Measurements from ENCODE around the gene YPEL1. TPM values are rescaled to one million over a fixed set of nuclear protein-coding genes. Genes with fewer than 3 reads are reported as not detected.
"Not testable (repeated sequence)": the region's sequence is repeated elsewhere in the genome, so short reads cannot be mapped to it uniquely, and the experiment has no call there.

Gene YPEL1
- total RNA-seq, 1 donor from 2014 or later = 9.1 TPM

DNA sequence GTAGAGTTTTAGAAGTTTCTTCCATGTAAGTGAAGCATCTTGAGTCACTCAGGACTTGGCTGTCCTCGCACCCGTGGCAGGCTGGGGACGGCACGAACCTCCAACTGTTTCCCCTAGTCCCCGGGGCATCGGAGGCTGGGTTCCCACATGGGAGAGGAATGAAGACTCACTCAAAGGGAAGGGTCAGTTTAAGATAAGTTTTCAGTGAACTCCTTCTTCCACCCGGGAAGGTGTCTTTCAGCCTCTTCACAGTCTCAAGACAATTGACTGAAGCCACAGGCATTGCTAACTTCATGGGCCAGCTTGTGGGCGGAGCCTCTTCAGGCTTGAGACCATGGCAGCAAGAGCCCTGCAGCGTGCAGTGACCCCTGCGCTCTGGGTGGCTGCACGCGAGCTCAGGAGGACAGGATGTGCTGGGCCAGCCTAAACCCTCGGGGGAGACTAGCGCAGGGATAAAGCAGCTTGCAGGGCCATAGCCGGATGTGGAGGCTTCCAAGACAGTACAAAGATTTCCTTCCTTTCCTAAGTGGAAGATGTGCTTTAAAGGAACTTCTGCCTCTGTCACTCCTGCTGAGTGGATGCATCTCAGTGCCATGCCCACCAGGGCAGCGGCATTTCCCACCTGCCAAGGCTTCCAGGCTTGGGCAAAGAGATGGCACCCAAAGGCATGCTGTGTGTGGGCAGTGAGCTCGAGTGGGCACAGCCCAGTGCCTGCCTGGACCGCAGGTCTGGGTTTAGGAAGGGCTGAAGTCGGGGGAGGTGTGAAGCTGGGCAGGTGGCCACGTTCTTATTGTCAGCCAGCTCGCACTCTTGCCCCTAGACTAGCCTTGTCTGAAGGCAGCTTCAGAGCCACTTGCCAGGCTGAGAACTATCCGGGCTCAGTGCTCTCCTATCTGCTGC lies 36.9 kb downstream of the YPEL1 start:
- DNase-seq = peak; percentile 30

DNA sequence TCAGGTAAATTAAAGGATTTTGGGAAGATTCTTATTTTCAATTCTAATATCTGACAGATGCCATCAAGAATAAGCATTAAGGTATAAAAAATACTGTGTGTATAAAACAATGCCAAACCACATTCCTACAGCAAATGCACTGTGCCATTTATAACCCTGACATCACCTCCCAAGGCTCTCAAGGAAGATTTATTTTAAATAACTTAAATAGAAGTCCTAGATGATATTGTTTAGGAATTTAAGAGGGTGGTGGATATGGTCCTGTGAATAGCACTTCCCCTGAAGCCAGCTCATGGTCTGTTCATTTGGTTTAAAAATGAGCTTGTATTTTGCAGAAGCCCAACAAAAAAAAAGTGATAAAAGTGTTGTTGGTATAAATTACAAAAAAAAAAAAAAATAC lies 37.7 kb downstream of the YPEL1 start:
- no peak for DNase-seq

DNA sequence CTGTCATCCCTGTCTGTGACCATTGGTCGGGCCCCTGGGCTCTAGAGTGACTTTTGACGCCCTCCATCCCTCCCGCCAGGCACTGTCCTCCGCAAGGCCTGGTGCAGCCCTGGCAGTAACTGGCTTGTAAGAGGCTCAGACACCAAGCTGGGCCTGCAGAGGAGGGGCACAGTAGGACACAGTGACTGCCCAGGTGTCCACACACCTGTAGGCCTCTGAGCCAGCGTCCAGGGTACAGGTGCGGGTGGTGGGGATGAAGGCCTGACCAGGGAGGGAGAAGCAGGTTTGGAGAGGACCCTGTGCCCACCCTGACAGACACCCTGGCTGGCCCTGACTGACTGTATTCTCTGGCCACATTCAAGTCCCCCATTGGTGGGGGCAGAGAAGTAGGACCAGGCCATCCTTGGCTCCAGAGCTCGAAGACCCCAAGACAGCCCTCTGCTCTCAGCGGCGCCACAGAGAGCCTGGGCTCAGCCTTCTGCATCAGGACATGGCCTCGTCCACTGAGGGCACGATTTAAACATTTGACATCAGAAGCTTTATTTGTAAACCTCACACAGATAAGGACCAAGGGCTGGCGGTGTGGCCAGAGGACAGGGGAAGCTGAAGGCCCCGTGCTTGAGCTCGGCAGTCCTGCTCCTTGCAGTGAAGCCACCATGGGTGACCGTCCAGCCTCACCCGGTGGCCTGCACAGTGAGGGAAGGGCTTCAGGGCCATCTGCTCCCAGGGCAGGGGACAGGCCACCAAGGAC lies 38.4 kb downstream of the YPEL1 start:
- DNase-seq = no peak

DNA sequence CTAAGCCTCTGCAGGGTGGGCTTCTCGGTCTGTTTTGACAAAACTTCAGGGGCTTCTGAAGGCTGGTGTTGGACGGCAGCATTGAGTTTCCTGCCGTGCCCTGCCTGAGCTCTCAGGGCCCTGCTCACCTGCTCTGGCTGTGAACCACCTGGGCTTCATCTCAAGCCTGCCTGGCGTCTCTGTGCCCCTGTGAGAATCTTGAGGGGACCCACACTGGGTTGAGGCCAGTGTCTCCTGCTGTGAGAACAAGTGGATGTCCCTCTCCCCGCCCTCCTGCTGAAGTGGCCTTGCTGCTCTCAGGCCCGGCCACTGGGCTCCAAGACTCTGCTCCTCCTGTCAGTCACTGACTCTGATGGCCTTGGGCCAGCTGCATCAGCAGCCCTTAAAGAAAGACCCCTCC lies 39.5 kb downstream of the YPEL1 start:
- DNase-seq = no peak

DNA sequence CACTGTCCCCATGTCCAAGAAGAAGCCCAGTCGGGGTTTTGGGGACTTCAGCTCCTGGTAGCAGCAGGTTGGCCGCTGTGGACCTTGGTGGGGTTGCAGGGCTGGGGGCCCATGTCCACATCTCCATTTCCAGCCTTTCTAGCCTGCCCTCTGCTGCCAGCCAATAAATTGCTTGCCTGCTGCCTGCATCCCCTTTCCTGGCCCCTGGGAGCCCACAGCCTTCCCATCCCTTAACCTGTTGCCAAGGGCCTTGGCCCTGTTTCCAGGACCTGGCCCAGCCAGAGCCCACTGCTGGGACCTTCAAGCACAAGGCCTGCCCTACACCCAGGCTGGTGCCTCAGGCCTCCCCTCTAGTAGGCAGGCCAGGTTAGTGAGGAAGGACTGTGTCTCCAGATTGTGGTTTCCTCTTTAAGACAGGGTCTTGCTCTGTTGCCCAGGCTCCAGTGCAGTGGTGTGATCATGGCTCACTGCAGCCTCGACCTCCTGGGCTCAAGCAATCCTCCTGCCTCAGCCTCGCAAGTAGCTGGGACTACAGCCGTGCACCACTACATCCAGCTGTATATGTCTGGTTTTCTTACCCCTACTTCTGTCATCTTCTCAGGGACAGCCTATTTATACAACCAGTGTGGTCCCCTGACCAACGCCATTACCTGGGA lies 40.0 kb downstream of the YPEL1 start:
- no peak for DNase-seq

DNA sequence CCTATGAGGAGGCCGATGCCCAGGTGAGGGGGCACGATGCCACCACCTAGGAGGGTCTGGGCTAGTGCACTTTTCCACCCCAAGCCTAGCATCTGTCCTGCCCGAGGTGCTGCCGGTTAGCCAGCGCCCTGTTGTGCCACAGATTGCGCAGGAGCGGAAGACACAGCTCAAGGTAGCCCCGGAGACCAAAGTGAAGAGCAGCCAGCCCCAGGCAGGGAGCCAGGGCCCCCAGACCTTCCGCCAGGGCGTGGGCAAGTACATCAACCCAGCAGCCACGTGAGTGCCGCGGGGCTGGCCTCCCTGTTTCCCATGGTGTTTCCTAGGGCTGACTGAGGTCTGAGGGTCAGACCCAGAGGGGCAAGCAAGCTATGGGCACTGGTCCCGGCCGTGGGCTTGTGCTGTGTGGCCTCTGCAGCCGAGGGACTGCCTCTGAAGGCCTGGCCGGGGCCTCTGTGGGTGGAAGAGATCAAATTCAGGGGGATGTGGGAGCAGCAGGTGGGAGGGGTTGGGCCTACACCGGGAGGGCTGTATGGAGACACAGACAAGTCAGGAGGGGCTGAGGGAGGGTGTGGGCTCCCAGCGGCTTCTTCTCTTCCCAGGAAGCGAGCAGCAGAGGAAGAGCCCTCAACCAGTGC lies 40.7 kb downstream of the YPEL1 start:
- DNase-seq = no peak

DNA sequence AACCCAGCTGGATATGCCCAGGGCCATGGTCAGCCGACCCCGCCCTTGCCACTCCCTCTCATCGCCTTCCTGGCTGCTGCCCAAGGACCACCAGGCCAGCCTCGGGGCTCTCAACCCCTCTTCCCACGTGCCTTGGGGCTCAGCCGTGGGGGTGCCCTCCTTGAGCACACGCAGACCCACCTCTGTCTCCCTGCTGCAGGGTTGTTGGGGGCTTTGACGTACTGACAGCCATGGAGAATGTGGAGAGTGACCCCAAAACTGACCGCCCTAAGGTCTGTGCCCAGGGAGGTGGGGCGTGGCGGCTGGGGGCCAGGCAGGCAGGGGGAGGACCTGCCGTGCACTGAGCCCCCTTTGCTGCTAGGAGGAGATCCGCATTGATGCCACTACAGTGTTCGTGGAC lies 41.2 kb downstream of the YPEL1 start:
- DNase-seq = no peak

DNA sequence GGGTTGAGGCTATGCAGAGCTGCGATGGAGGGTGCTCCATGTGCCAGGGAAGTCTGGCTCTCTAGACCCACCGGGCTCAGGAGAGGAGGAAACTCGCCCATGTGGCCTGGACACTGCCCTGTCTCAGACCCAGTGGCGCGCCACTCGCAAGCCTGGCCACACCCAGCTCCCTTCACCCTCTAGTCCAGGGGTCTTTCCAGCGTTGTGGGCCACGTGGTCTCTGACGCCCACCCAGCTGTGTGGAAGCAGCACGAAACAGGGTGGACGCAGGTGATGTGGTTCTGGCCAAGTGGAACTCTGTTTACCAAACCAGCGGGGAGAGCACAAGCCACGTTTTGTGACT lies 41.6 kb downstream of the YPEL1 start:
- no peak for DNase-seq

DNA sequence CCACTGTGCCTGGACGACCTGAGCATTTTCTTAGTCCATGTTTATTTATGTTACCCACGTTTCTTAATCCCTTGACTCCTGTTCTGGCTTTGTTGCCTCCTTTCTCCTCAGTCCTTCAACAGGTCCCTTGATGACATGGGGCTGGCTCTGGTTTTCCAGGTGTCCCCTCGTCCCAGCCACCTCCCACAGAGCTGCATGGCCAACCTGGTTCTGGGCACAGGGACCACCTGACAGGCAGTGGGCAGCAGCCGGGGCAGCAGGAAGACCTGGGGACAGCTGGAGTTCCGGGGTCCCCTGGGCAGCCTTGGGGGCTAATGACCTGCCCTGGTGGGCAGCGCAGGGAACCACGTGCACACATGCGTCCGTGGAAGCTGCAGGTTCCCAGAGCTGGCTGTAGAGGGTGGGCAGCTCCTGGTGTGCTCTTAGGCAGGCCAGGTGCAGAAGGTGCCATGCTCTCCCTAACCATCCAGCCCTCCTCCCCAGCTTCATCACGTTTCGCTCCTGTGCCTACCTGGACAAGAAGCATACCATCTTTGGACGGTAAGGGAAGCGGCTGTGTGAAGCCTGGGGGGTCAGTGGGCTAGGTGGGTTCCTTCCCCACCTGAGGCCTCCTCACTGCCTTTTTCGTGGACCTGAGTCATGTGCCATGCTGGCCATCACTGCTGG lies 42.1 kb downstream of the YPEL1 start:
- DNase-seq = no peak

DNA sequence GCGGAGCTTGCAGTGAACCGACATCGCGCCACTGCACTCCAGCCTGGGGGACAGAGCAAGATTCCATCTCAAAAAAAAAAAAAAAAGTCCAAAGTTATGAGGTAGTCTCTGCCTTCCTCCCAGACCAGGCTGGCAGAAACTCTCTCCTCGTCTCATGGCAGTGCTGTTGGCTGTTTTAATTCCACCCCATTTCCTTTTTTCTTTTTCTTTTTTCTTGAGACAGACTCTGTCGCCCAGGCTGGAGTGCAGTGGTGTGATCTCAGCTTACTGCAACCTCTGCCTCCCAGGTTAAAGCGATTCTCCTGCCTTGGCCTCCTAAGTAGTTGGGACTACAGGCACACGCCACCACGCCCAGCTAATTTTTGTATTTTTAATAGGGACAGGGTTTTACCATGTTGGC lies 42.7 kb downstream of the YPEL1 start:
- DNase-seq = not testable (repeated sequence)

DNA sequence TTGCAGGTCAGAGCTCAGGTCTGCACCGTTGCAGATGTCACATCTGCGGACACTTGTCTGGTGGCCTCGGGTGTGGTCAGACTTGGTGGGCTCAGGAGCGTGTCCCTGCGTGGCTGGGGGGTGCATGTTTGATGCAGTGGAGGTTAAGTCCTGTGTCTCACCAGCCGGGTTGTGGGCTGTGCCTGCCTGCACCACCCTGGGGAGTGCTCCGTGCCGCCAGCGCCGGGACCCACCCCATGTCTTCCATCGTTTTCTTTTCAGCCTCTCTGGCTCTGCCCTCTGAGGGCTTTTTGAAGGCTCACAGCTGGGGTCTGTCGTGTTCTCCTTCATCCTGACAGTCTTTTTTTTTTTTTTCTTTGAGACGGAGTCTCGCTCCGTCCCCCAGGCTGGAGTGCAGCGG lies 43.8 kb downstream of the YPEL1 start:
- DNase-seq = no peak

DNA sequence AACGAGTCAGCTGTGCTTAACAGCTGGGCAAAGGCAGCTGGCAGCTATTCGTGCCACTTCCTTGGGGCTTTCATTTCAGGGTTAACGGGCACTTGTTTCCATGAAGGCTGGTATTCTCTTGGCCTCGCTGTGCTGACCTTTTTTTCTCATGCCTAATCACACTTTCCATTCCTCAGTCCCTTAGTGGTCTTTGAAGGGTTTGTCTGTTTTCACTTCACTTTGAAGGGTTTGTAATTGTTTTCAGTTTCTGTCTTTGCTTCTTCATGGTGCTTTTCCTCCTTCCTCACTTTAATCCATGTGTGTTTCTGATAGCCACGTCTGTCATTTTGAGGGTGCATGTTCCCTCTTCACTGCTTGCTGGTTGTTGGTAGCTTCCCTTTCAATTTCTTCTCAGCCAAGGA lies 45.2 kb downstream of the YPEL1 start:
- DNase-seq = peak; percentile 84

DNA sequence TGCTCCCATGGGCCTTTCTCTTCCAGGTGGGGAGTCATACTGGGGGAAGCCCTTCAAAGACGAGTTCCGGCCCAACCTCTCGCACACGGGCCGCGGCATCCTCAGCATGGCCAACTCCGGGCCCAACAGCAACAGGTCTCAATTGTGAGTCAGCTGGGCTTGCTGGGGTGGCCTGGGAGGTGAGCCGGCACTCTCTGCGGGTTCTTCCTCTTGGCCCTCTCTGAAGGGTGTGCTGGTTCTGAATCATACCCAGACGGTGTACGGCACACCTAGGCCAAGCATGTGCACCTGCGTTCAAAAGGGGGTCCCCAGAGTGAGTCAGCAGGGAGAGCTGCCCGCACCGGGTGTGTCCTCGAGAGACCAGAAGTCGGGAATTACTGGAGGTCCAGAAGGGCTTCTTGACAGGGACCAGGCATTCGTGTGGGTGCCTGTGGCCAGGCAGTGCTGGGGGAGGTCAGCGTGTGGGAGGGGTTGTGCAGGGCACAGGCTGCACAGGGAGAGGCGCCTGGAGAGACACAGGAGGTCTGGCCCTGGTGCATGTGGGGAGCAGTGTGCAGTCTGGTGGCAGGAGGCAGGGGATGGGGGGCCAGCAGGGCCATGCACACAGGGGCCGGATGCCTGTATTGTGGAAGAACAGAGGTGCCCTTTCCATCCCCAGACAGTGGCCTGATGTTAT lies 46.8 kb downstream of the YPEL1 start:
- no peak for DNase-seq

DNA sequence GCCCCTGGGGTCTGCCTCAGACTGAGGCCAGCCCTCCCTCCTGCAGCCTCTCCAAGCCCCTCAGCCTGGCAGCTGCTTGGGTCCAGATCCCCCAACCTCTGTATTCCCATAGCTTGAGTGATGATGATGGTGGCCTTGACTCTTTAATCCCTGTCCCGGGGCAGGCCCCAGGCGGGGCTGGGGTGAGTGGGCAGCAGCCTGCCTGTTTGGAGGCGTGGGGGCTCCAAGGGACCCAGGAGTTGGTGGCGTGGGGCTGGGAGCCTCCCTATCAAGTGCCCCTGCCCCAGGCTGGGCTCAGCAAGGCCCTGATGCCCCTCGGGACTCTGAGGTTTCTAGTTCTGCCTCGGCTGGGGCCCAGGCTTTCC lies 47.3 kb downstream of the YPEL1 start:
- no peak for DNase-seq

DNA sequence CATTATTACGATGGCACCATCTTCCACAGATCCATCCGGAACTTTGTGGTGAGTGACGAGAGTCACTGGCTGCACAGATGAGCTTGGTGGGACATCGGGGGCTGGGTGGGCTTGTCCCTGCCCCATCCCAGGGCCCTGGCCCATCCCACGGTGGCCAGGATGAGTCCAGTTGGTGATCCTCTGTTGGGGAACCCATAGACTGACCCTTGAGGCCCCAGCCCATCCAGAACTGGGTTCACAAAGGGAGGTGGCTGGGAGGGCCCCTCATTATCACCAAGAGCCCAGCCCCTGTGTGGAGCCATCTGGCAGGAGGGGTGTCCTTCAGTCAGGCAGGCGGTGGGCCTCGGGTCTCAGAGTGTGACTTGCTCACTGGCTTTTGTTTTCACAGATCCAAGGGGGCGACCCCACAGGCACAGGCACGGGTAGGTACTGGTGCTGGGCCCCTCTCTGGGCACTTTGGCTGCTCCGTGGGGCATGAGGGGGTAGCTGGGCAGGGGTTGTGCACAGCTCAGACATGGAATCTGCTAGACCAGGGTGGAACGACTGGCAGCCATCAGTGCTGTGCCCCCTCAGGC lies 47.8 kb downstream of the YPEL1 start:
- DNase-seq = no peak

DNA sequence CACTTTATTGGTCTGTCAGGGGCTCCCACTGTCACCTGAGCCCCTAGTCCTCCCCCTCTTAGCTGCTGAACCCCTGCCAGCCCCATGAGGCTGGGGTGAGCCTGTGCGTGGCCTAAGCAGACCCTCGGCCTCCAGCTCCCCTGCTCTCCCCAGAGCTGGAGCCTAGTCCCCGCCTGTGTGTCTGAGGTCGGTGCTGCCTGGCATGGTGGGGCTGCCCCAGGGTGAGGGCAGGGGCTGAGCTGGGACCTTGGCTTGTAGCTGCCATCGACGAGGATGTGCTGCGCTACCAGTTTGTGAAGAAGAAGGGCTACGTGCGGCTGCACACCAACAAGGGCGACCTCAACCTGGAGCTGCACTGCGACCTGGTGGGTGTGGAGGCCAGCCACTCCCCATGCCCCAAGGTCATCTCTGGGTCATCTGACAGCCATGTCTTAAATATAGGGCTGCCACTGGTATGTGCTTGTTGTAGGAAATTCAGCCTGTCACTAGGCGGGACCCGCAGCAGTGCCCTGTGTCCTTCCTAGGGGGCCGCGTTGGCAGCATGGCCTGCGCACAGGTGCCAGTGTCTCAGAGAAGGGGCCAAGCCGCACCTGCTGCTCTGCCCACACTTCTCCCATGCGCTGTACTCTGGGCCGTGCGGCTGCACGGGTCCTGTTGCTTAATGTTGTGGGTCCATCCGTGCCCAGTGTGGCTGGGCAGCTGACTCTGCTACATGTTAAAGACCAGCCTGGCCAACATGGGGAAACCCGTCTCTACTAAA lies 48.8 kb downstream of the YPEL1 start:
- no peak for DNase-seq

DNA sequence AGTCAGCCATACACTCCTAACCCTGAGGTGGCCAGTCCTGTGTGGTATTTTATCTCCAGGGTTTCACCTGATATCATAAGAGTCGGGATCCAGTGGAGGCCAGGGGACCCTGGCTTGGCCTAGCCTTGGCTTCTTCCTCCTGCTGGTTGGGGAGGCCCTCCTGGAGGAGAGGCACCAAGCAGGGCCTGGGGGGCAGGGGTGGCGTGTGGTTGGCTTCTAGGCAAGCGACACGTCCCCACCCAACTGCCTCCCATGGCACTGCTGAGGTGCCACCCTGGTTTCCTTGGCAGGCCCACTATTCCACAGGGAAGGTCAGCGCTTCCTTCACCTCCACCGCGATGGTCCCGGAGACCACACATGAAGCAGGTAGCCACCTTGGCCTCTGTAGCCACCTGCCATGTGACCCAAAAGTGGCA lies 49.4 kb downstream of the YPEL1 start:
- no peak for DNase-seq

DNA sequence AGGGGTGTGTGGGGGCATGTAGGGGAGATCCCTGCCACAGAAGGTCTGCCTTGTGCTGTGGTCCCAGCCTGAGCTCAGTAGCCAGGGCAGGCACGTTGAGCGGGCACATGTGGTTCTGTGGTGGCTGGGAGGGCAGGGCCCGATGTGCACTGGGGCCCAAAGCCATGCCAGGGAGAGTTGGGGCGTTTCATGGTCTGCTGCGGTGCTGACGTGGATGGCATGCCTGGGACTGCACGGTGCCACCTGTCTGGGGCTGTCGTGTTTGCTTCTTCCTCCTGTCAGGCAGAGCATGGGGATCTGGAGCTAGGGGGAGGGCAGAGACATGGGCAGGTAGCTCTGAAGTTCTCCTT lies 50.5 kb downstream of the YPEL1 start:
- no peak for DNase-seq

DNA sequence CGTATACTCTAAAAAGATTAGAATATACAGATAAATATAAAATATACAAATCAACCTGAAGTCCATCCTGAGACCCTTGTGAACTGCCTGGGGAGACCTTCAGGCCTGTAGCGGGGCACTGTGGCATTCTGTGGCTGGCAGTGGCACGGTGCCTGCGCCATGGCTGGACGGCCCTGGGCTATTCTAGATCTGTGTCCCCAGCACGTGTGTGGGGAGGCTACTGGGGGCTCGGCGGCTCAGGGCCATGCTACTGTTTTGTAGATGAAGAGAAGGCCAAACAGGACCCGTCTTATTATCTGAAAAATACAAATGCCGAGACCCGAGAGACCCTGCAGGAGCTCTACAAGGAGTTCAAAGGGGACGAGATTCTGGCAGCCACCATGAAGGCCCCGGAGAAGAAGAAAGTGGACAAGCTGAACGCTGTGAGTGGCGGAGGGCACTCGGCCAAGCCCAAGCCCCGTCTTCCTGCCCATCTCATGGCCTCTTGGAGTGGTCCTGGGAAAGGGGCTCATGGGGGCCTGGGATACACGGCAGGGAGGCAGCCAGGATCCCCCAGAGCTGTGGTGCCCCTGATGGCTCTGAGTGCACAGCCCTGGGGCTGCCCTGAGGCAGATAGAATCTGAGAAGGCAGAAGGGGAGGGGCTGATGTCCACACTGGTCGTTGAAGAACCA lies 51.0 kb downstream of the YPEL1 start:
- no peak for DNase-seq

DNA sequence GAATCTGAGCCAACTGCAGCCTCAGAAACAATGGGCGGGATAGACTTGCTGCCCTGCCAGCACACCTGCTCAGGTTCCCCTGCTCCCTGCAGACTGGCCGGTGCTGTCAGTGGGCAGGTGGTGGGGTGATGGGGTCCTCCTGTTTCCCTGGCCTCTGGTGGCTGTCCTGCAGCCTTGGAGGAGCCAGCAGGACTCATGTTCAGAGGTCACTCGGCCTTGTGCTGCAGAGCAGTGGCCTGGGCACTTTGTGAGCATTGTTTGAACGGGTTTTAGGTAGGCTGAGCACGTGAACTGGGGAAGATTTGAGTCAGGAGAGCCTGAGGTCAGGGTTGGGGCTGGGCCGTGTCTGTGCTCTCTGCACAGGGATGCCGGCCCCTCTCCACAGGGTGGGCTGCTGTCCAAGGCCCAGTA lies 52.2 kb downstream of the YPEL1 start:
- DNase-seq = no peak

Data from tongue (tissue), 2 donors.